Measurements from ENCODE around the gene CNOT6.
"Not testable (repeated sequence)": the region's sequence is repeated elsewhere in the genome, so short reads cannot be mapped to it uniquely, and the experiment has no call there.

Gene CNOT6

DNA sequence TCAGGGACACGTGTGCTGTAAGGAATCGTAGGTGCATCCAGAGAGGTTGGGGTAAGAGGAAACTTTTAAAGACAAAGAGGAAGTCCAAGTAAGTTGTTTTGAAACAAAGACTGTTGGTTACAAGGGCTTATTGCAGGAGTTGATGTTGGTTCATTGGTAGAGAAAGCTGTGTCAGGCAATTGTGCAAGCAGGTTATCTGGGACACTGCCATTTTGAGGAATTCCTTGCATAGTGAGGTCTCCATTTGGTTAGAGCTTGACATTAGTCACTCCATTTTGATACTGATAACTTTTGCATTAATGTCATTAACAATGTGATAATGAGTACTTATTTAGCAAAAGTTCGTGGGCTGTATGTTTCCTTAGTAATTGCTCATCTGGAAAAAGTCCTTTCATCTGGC is 24.9 kb downstream of the CNOT6 start:
- DNase-seq (ENCODE audit: low read depth), result no peak

DNA sequence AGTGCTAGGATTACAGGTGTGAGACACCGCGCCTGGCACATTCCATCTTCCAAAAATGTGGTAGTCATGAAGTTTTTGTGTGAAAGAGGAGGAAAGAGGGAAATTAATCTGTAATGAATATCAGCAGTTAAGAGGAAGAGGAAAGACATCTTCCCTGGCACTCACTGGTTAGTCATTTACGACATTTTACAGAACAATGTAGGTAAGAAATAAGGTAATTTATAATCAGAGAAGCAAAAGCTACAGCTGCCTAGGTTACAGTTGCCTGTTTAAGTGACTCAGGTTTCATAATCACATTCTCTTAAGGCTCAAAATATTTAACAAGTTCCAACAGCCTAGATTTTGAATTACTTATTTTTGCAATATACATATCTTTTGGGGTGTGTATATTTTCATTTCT is 26.9 kb downstream of the CNOT6 start:
- no peak for DNase-seq (ENCODE audit: low read depth)

GRCh38 chr5:180521591-180521990 is 27.4 kb downstream of the CNOT6 start:
- DNase-seq (ENCODE audit: low read depth), result no peak

GRCh38 chr5:180522330-180522729 is 28.2 kb downstream of the CNOT6 start:
- DNase-seq (ENCODE audit: low read depth), result no peak

DNA sequence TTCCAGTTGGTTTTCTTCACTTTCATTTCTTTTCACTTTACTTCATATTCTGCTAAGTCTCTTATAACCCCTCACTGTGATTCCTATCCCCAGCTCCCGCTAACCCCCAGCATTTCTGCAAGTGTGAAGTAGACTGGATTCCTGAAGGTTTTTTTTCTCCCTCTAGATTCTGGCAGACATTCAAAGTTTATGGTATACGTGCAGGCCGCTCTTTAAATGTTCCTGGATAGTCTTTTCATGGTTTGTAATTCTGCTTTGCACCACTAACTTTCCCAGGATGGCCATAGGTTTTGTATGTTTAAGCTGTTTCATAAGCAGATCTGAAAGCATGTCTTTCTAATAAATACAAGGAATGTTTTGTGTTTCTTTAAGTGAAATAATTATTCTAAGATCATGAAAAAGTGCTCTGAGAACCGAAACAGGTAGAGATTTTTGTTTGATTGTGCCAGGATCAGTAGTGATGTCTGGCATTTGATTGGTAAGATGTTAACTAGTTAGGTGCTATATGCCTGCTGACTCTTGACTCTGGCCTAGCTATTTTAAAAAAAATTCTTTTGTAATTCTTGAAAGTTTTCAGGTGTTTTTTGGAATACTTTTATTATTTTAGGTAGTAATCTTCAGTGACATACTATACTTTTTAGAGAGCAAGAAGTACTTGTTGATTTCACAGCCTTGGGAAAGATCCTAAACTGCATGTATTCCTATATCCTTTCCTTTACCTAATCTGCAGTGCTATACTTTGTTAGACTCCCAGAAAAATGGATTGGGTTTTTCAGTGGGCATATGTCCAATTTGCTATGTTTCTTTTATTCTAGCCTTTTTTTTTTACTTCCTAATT is 29.7 kb downstream of the CNOT6 start:
- DNase-seq (ENCODE audit: low read depth), result no peak

DNA sequence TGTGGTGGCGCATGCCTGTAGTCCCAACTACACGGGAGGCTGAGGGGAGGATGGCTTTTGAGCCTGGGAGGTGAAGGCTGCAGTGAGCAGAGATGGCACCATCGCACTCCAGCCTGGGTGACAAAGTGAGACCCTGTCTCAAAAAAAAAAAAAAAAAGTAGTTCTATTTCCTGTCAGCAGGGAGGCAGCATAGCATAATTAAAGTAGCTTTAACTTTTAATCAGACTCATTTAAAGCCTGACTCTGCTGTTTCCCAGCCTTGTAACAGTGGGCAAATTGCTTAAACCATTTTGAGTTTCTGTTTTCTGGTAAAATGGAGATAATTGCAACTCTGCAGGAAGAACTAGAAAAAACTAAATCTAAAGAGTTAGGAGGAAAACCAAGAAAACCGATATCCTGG is 31.2 kb downstream of the CNOT6 start:
- DNase-seq (ENCODE audit: low read depth), result no peak

GRCh38 chr5:180526269-180526668 is 32.1 kb downstream of the CNOT6 start:
- no peak for DNase-seq (ENCODE audit: low read depth)

DNA sequence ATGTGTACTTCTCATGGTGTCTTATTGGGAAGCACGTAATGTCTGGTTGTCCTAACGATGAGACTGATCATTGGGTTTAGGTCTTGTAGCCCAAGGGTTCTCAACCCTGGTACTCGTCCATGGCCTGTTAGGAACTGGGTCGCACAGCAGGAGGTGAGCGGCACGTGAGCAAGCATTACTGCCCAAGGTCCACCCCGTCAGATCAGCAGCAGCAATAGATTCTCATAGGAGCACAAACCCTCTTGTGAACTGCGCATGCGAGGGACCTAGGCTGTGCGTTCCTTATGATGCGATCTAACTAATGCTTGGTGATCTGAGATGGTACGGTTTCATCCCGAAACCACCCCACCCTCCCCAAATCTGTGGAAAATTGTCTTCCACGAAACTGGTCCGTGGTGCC is 33.5 kb downstream of the CNOT6 start:
- no peak for DNase-seq (ENCODE audit: low read depth)

GRCh38 chr5:180531036-180531585 is 36.9 kb downstream of the CNOT6 start:
- not testable (repeated sequence) for DNase-seq (ENCODE audit: low read depth)

DNA sequence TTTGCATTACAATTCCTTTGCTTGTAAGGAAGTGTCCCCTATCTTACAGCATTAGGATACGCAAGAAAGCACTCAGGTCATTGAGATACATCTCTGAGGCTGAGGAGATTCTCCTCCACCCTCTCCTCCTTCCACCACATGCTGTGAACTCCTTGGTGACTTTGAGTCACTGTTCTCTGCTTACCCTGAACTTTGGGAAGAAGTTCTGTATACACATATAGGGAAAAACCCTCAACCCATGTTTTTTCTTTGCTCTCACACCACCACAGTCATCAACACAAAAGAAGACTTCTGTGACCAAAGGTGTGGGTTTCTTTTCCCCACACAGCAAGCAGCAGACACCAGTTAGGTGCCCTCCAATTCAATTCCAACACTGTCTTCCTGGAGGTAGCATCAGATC is 38.1 kb downstream of the CNOT6 start:
- no peak for DNase-seq (ENCODE audit: low read depth)

DNA sequence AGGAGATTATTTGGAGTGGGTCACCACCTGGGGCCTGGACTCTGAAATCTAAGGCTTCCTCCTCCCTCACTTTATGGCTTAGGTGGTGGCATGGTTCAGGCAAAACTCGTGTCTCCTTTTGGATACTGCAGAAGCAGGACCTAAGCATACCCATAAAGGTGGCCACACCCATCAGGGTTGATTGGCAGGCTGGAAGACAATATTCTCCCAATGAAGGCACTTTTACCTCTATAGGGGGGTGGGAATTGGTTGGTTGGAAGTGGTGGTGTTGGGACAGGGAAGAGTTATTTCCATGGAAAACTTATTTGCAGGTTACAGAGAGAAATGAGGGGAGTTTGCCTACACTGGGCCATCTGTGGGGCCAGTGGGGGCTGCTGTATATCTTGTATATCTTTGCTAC is 39.7 kb downstream of the CNOT6 start:
- no peak for DNase-seq (ENCODE audit: low read depth)

DNA sequence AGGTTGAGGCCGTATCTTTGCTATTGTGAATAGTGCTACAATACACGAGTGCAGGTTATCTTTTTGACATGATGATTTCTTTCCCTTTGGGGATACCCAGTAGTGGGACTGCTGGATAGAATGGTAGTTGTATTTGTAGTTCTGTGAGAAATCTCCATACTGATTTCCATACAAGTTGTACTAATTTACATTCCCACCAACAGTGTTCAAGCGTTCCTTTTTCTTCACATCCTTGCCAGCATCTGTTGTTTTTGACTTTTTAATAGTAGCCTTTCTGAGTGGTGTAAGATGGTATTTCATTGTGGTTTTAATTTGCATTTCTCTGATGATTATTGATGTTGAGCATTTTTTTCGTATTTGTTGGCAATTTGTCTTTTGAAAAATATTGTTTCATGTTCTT is 41.4 kb downstream of the CNOT6 start:
- no peak for DNase-seq (ENCODE audit: low read depth)

- DNase-seq (ENCODE audit: low read depth), result no peak
These were observed 46.0 kb downstream of the CNOT6 start for GRCh38 chr5:180540050-180540694.

DNA sequence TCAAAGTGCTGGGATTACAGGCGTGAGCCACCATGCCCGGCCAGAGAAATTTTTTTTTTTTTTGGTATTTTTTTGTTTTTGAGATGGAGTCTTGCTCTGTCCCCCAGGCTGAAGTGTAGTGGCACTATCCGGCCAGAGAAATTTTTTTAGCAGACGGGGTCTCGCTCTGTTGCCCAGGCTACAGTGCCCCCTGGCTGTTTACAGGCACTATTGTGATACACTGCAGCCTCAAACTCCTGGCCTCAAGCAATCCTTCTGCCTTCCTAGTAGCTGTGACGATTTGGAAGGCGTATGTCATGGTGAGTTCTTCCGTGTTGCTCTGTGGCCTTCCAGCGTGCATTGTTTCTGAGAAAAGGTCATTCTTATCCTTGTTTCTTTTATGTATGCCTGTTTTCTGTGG is 47.5 kb downstream of the CNOT6 start:
- no peak for DNase-seq (ENCODE audit: low read depth)

GRCh38 chr5:180545248-180545647 is 51.1 kb downstream of the CNOT6 start:
- no peak for DNase-seq (ENCODE audit: low read depth)

GRCh38 chr5:180548563-180548962 is 54.4 kb downstream of the CNOT6 start:
- no peak for DNase-seq (ENCODE audit: low read depth)

- DNase-seq (ENCODE audit: low read depth), result no peak
These were observed 59.4 kb downstream of the CNOT6 start for GRCh38 chr5:180553530-180553929.

DNA sequence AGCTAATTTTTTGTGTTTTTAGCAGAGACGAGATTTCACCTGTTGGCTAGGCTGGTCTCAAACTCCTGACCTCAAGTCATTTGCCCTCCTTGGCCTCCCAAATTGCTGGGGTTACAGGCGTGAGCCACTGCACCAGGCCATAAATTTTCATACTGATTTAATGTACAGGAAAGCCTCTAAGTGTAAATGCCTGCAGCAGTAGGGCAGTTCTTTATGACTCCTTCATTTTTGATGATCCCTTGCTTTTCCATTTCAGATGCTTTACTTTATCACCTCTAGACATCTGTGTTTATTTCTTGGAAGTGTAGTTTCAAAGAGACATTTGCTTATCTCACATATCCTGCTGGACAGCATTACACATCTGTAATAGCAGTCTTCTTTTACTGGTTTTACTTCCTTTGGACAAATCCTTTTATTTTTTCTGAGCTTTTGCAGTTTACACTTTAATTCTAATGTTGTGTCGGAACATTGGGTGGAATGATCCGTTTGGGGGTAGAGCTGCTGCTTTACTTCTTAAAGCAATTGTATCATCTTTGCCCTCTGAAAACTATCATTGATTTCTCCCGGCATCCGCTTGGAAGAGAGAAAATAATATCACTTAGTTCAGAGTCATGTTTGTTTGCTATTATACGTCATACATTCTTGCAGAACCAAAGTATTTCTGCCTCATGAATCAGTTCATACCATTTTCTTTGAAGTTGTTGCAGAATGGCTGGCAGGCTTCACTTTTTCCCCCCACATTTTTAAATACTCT is 61.2 kb downstream of the CNOT6 start:
- DNase-seq (ENCODE audit: low read depth), result no peak

DNA sequence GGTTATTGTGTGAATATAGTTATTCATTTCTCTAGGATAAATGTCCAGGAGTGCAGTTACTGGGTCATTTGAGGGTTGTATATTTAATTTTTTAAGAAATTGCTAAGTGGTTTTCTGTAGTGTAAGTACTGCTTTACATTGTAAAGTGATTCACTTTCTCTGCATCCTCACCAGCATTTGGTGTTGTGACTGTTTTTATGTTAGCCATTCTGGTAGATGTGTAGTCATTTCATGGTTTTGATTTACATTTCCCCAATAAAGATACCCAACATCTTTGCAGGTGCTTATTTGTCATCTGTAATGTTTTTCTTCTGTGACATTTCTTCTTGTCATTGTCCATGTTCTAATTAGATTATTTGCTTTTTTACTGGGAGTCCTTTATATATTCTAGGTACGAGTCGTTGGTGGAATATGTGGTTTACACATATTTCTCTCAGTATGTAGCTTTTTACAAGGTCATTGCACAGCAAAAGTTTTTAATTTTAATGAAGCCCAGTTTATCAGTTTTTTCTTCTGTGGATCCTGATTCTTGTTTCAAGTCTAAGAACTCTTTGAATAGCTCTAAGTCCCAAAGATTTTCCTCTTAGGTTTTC is 63.1 kb downstream of the CNOT6 start:
- DNase-seq (ENCODE audit: low read depth), result no peak

DNA sequence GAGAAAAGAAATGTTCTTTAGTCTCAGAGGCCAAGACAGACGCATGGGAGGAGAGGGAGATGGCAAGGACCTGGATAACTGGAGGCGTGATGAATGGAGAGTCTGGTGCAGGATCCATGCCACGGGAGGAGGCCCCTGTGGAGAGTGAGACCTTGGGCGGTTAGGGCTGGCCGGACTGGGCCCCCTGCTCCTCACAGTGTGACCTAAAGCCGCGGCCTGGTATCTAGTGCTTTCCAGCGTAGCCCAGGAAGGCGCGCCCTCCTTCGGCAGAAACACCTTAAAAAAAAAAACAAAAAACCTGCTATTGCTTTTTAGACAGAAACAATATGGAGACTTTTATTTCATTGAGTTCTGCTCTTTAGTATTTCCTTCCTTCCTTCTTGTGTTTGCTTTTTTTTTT is 64.1 kb downstream of the CNOT6 start:
- no peak for DNase-seq (ENCODE audit: low read depth)

GRCh38 chr5:180563994-180564393 is 69.8 kb downstream of the CNOT6 start:
- no peak for DNase-seq (ENCODE audit: low read depth)

DNA sequence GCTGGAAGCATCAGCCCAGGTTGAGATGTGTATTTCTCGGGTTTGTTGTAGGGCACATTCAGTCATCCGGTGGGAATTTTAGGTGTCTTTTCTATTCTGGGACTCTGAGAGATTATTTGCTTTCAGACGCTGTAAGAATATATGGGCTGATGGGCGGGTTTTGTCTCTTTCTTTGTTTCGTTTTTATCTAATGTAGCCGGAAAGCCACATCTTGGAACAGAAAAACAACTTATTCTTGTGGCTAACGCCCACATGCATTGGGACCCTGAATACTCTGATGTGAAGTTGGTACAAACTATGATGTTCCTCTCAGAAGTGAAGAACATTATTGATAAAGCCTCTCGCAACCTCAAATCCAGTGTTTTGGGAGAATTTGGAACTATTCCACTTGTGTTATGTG is 74.7 kb downstream of the CNOT6 start:
- no peak for DNase-seq (ENCODE audit: low read depth)

Measured in stimulated activated CD4-positive, alpha-beta T cell treated with anti-CD3 and anti-CD28 coated beads, Interleukin-2, amount 100 ng/mL, for 4 hours (primary cell).